ENCODE results near the gene AMBRA1.
"Not testable (repeated sequence)": the region's sequence is repeated elsewhere in the genome, so short reads cannot be mapped to it uniquely, and the experiment has no call there.

AMBRA1 gene

GRCh38 chr11:46529928-46530574, 63.8 kb downstream of the AMBRA1 start:
- no peak for DNase-seq (ENCODE audit: low read depth)

- DNase-seq (ENCODE audit: low read depth), result peak; percentile 45
These were observed 64.5 kb downstream of the AMBRA1 start for GRCh38 chr11:46529095-46529905.

GRCh38 chr11:46528445-46529094, 65.3 kb downstream of the AMBRA1 start:
- no peak for DNase-seq (ENCODE audit: low read depth)

- DNase-seq (ENCODE audit: low read depth), result no peak
These were observed 66.2 kb downstream of the AMBRA1 start for GRCh38 chr11:46527591-46528130.

- no peak for DNase-seq (ENCODE audit: low read depth)
These were observed 67.3 kb downstream of the AMBRA1 start for GRCh38 chr11:46526216-46527215.

GRCh38 chr11:46524201-46524770, 69.5 kb downstream of the AMBRA1 start:
- DNase-seq (ENCODE audit: low read depth), result no peak

- DNase-seq (ENCODE audit: low read depth), result no peak
These were observed 70.5 kb downstream of the AMBRA1 start for GRCh38 chr11:46523290-46523689.

- no peak for DNase-seq (ENCODE audit: low read depth)
These were observed 71.0 kb downstream of the AMBRA1 start for GRCh38 chr11:46522682-46523281.

- DNase-seq (ENCODE audit: low read depth), result no peak
These were observed 71.7 kb downstream of the AMBRA1 start for GRCh38 chr11:46521961-46522681.

- no peak for DNase-seq (ENCODE audit: low read depth)
These were observed 72.7 kb downstream of the AMBRA1 start for GRCh38 chr11:46520971-46521745.

GRCh38 chr11:46519351-46519750, 74.5 kb downstream of the AMBRA1 start:
- no peak for DNase-seq (ENCODE audit: low read depth)

- DNase-seq (ENCODE audit: low read depth), result not testable (repeated sequence)
These were observed 74.9 kb downstream of the AMBRA1 start for GRCh38 chr11:46518928-46519327.

- DNase-seq (ENCODE audit: low read depth), result no peak
These were observed 79.5 kb downstream of the AMBRA1 start for GRCh38 chr11:46514370-46514769.

GRCh38 chr11:46513934-46514342, 79.9 kb downstream of the AMBRA1 start:
- DNase-seq (ENCODE audit: low read depth), result no peak

GRCh38 chr11:46512261-46512881, 81.5 kb downstream of the AMBRA1 start:
- DNase-seq (ENCODE audit: low read depth), result no peak

- no peak for DNase-seq (ENCODE audit: low read depth)
These were observed 82.5 kb downstream of the AMBRA1 start for GRCh38 chr11:46511342-46511741.

GRCh38 chr11:46508360-46508759, 85.5 kb downstream of the AMBRA1 start:
- no peak for DNase-seq (ENCODE audit: low read depth)

- DNase-seq (ENCODE audit: low read depth), result no peak
These were observed 87.4 kb downstream of the AMBRA1 start for GRCh38 chr11:46506483-46506791.

Data from stimulated activated CD8-positive, alpha-beta memory T cell treated with anti-CD3 and anti-CD28 coated beads, Interleukin-15, amount 100 ng/mL, for 24 hours (primary cell).